Measurements from ENCODE around the gene PTPRN2. TPM values are rescaled to one million over a fixed set of nuclear protein-coding genes. Genes with fewer than 3 reads are reported as not detected.

PTPRN2 gene
- total RNA-seq, 1 experiment from 2014 or later, result 2.1 TPM

DNA sequence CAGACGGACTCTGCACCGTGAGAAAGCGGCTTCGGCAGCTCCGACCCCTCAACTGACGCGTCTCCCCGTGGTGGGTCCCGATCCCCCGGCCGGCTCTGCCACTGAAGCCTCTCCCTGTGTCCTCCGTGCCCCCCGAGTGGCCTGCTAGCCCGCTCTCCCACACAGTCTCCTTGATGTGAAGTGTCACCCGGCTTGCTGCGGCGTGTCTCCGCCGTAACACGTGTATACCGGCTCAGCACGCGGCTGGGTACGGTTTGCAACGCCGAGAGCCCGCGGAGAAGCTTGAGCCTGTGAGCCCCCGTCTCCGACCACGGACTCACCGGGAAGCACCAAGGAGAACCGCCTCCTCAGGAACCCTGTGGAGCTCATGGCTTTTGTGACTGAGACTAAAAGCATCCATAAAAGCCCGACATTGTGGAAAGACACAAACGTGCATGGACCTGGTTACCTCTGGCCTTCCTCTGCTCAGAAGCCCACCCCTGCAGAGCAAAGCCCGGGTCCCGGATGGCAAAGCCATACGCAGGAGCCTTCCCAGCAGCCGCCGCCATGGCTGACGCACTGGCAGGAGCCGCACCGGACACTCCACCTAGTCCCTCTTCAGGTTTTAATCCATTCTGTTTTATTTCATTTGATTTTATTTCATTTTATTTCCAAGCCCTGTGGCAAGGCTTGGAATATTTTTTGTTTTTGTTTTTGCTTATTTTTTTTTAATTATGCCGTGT lies 17.0 kb downstream of the PTPRN2 start:
- Histone ChIP-seq H3K79me2 (ENCODE audit: insufficient read depth, low read length) (no peaks in the 10 kb centered on the region), H3K27ac (ENCODE audit: low read depth, low read length) (no peak overlapping the region), H3K27me3 (ENCODE audit: insufficient read depth, low read length) (peaks cover 2% of the 10 kb centered on the region; the same call in 1 of the 2 replicates), H3K4me3 (replicated peaks in 1 of 2; ENCODE audit: low read depth in 1 of 2, low read length in 2 of 2) (no peak overlapping the region), H3K9ac (ENCODE audit: low read length) (no peak overlapping the region), H4K20me1 (ENCODE audit: insufficient read depth) (no peaks in the 10 kb centered on the region), H2AFZ (ENCODE audit: low read depth, low read length, poor library complexity, severe bottlenecking) (no peak overlapping the region), H3K4me2 (ENCODE audit: low read length) (no peak overlapping the region), H3K9me2 (ENCODE audit: insufficient read depth) (no peaks in the 10 kb centered on the region), H3K4me1 (ENCODE audit: control insufficient read depth in 1 of 2, insufficient read depth in 2 of 2, low read length in 2 of 2) (no peaks in the 10 kb centered on the region), H3K9me3 (ENCODE audit: control insufficient read depth in 1 of 2, insufficient read depth in 1 of 2, low read depth in 1 of 2, low read length in 2 of 2) (no peaks in the 10 kb centered on the region), H3K36me3 (ENCODE audit: control insufficient read depth in 1 of 2, insufficient read depth in 2 of 2, low read length in 2 of 2) (no peaks in the 10 kb centered on the region)
- no TSS peak for BruUV-seq (replicated peaks)
- TF ChIP-seq TCF7L2 (IDR thresholded peaks at IDR 0.05; ENCODE audit: borderline replicate concordance, extremely low read depth, insufficient read depth, insufficient read length) (no peak), EZH2phosphoT487 (IDR thresholded peaks at IDR 0.05; ENCODE audit: borderline replicate concordance) (no peak), EZH2 (IDR thresholded peaks at IDR 0.05) (no peak), JUND (IDR thresholded peaks at IDR 0.05) (no peak), EGR1 (IDR thresholded peaks at IDR 0.05; ENCODE audit: low read depth) (no peak), ELF1 (IDR thresholded peaks at IDR 0.05; ENCODE audit: borderline replicate concordance, low read depth) (no peak), SRF (IDR thresholded peaks at IDR 0.05; ENCODE audit: low read depth) (no peak), POLR2AphosphoS5 (IDR thresholded peaks at IDR 0.05; ENCODE audit: low read depth, low read length) (no peak)
- TF ChIP-seq, protein P1, sequence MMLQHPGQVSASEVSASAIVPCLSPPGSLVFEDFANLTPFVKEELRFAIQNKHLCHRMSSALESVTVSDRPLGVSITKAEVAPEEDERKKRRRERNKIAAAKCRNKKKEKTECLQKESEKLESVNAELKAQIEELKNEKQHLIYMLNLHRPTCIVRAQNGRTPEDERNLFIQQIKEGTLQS (IDR thresholded peaks at IDR 0.05), result no peak
- ChIA-PET RAD21 (ENCODE audit: low non-redundant PET in 1 of 2, low total read pairs in 2 of 2, uncharacterized antibody in 2 of 2, unreplicated experiment in 2 of 2) (no interaction called here), CTCF (no interaction called here), POLR2A (no interaction called here)
- DNase-seq (ENCODE audit: low read depth, low spot score) (no peak), ATAC-seq (no peak)
- intact Hi-C loops (cut with micrococcal nuclease), result no loop called here

- H3K27ac ChIP-seq (ENCODE audit: low read depth, low read length), result no peak overlapping the region
- no peak overlapping the region for H3K4me3 ChIP-seq (replicated peaks in 1 of 2; ENCODE audit: low read depth in 1 of 2, low read length in 2 of 2)
- no peaks in the 10 kb centered on the region for H4K20me1 ChIP-seq (ENCODE audit: insufficient read depth)
- intact Hi-C loops (cut with micrococcal nuclease), result no loop called here
- H3K79me2 ChIP-seq (ENCODE audit: insufficient read depth, low read length), result no peaks in the 10 kb centered on the region
- no peaks in the 10 kb centered on the region for H3K9me2 ChIP-seq (ENCODE audit: insufficient read depth)
- CTCF ChIA-PET, result no interaction called here
- no TSS peak for BruUV-seq (replicated peaks)
- no peaks in the 10 kb centered on the region for H3K36me3 ChIP-seq (ENCODE audit: control insufficient read depth in 1 of 2, insufficient read depth in 2 of 2, low read length in 2 of 2)
- H3K9ac ChIP-seq (ENCODE audit: low read length), result no peak overlapping the region
- no peaks in the 10 kb centered on the region for H3K4me1 ChIP-seq (ENCODE audit: control insufficient read depth in 1 of 2, insufficient read depth in 2 of 2, low read length in 2 of 2)
- DNase-seq (ENCODE audit: low read depth, low spot score) (no peak), ATAC-seq (no peak)
- RAD21 ChIA-PET (ENCODE audit: low non-redundant PET in 1 of 2, low total read pairs in 2 of 2, uncharacterized antibody in 2 of 2, unreplicated experiment in 2 of 2), result no interaction called here
- H3K9me3 ChIP-seq (ENCODE audit: control insufficient read depth in 1 of 2, insufficient read depth in 1 of 2, low read depth in 1 of 2, low read length in 2 of 2), result no peaks in the 10 kb centered on the region
- POLR2A ChIA-PET, result no interaction called here
- no peak overlapping the region for H3K4me2 ChIP-seq (ENCODE audit: low read length)
- H3K27me3 ChIP-seq (ENCODE audit: insufficient read depth, low read length), result peaks cover 9% of the 10 kb centered on the region; the same call in 1 of the 2 replicates
- no peak overlapping the region for H2AFZ ChIP-seq (ENCODE audit: low read depth, low read length, poor library complexity, severe bottlenecking)
- TF ChIP-seq, protein P2, sequence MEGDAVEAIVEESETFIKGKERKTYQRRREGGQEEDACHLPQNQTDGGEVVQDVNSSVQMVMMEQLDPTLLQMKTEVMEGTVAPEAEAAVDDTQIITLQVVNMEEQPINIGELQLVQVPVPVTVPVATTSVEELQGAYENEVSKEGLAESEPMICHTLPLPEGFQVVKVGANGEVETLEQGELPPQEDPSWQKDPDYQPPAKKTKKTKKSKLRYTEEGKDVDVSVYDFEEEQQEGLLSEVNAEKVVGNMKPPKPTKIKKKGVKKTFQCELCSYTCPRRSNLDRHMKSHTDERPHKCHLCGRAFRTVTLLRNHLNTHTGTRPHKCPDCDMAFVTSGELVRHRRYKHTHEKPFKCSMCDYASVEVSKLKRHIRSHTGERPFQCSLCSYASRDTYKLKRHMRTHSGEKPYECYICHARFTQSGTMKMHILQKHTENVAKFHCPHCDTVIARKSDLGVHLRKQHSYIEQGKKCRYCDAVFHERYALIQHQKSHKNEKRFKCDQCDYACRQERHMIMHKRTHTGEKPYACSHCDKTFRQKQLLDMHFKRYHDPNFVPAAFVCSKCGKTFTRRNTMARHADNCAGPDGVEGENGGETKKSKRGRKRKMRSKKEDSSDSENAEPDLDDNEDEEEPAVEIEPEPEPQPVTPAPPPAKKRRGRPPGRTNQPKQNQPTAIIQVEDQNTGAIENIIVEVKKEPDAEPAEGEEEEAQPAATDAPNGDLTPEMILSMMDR (IDR thresholded peaks at IDR 0.05 in 2 of 3, conservative IDR thresholded peaks at IDR 0.05 in 1 of 3; ENCODE audit: borderline replicate concordance in 1 of 3, insufficient read depth in 1 of 3, low read depth in 2 of 3, low read length in 2 of 3), result no peak
- TF ChIP-seq SP1 (IDR thresholded peaks at IDR 0.05; ENCODE audit: low read depth) (no peak), SRF (IDR thresholded peaks at IDR 0.05; ENCODE audit: low read depth) (no peak), EZH2phosphoT487 (IDR thresholded peaks at IDR 0.05; ENCODE audit: borderline replicate concordance) (no peak), ELF1 (IDR thresholded peaks at IDR 0.05; ENCODE audit: borderline replicate concordance, low read depth) (no peak), CBX3 (IDR thresholded peaks at IDR 0.05; ENCODE audit: low read depth) (no peak), EZH2 (IDR thresholded peaks at IDR 0.05) (no peak), EGR1 (IDR thresholded peaks at IDR 0.05; ENCODE audit: low read depth) (no peak), FOSL1 (IDR thresholded peaks at IDR 0.05; ENCODE audit: low read depth) (no peak)
- TF ChIP-seq, protein P3, sequence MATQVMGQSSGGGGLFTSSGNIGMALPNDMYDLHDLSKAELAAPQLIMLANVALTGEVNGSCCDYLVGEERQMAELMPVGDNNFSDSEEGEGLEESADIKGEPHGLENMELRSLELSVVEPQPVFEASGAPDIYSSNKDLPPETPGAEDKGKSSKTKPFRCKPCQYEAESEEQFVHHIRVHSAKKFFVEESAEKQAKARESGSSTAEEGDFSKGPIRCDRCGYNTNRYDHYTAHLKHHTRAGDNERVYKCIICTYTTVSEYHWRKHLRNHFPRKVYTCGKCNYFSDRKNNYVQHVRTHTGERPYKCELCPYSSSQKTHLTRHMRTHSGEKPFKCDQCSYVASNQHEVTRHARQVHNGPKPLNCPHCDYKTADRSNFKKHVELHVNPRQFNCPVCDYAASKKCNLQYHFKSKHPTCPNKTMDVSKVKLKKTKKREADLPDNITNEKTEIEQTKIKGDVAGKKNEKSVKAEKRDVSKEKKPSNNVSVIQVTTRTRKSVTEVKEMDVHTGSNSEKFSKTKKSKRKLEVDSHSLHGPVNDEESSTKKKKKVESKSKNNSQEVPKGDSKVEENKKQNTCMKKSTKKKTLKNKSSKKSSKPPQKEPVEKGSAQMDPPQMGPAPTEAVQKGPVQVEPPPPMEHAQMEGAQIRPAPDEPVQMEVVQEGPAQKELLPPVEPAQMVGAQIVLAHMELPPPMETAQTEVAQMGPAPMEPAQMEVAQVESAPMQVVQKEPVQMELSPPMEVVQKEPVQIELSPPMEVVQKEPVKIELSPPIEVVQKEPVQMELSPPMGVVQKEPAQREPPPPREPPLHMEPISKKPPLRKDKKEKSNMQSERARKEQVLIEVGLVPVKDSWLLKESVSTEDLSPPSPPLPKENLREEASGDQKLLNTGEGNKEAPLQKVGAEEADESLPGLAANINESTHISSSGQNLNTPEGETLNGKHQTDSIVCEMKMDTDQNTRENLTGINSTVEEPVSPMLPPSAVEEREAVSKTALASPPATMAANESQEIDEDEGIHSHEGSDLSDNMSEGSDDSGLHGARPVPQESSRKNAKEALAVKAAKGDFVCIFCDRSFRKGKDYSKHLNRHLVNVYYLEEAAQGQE (IDR thresholded peaks at IDR 0.05; ENCODE audit: low read depth), result no peak
These were observed 17.7 kb downstream of the PTPRN2 start for GRCh38 chr7:158569858-158570323.
